CD14-positive monocyte (primary cell): Measurements from ENCODE around the gene ANAPC16. TPM values are rescaled to one million over a fixed set of nuclear protein-coding genes. Genes with fewer than 3 reads are reported as not detected.

Source experiments
- DNase-seq, 3 donors: peaks; one replicate each; pipeline ENCODE4 v3.0.0-alpha.2; 2011 to 2022
- H2AFZ ChIP-seq: 2 replicates; pipeline ENCODE4 v1.6.0; 2012; ENCODE audit warnings: mild to moderate bottlenecking, low read depth, low read length, inconsistent platforms; ENCODE audit not compliant: insufficient read depth, poor library complexity, severe bottlenecking
- H3K27ac ChIP-seq, 2 donors: 1 replicate in 1 of 2; 2 replicates in 1 of 2; pipeline ENCODE4 v1.5.1; 2012 to 2013; ENCODE audit warnings: low read length in 2 of 2, control low read depth in 1 of 2, inconsistent platforms in 1 of 2, low read depth in 1 of 2, mild to moderate bottlenecking in 1 of 2
- H3K27me3 ChIP-seq, 2 donors: one replicate each; pipeline versions ENCODE4 v1.6.0 to v1.6.1; 2011 to 2013; ENCODE audit warnings: low read length in 2 of 2; ENCODE audit not compliant: control insufficient read depth in 2 of 2, insufficient read depth in 2 of 2
- H3K36me3 ChIP-seq, 2 donors: replicated peaks in 1 of 2; 1 replicate in 1 of 2; 2 replicates in 1 of 2; pipeline versions ENCODE4 v1.5.1 to v1.6.1; 2012 to 2013; ENCODE audit warnings: low read length in 2 of 2, control low read depth in 1 of 2, inconsistent platforms in 1 of 2, mild to moderate bottlenecking in 1 of 2; ENCODE audit not compliant: insufficient read depth in 2 of 2, control insufficient read depth in 1 of 2
- H3K4me1 ChIP-seq, 2 donors: 1 replicate in 1 of 2; 2 replicates in 1 of 2; pipeline versions ENCODE4 v1.5.1 to v1.6.1; 2012 to 2013; ENCODE audit warnings: low read length in 2 of 2, control low read depth in 1 of 2, inconsistent platforms in 1 of 2, mild to moderate bottlenecking in 1 of 2, moderate library complexity in 1 of 2; ENCODE audit not compliant: insufficient read depth in 2 of 2, control insufficient read depth in 1 of 2
- H3K4me2 ChIP-seq: replicated peaks from 2 replicates; pipeline ENCODE3; 2012; ENCODE audit warnings: low read length, moderate library complexity, mild to moderate bottlenecking; ENCODE audit not compliant: poor library complexity, severe bottlenecking; ENCODE audit errors: extremely low read depth
- H3K4me3 ChIP-seq, 3 experiments: fragments of 200-600 bp in 1 of 3; sonication (generic) in 1 of 3; replicated peaks in 1 of 3; 1 replicate in 2 of 3; 2 replicates in 1 of 3; pipeline ENCODE4 v1.5.1; 2011 to 2013; ENCODE audit warnings: low read length in 3 of 3, mild to moderate bottlenecking in 3 of 3, control low read depth in 2 of 3, low read depth in 2 of 3, inconsistent platforms in 1 of 3, moderate library complexity in 1 of 3
- H3K79me2 ChIP-seq: 2 replicates; pipeline ENCODE4 v1.6.0; 2012; ENCODE audit warnings: mild to moderate bottlenecking, control low read depth, inconsistent platforms, low read length, moderate library complexity; ENCODE audit not compliant: insufficient read depth
- H3K9ac ChIP-seq: 2 replicates; pipeline ENCODE4 v1.6.0; 2017; ENCODE audit warnings: low read length, mild to moderate bottlenecking; ENCODE audit not compliant: insufficient read depth, poor library complexity, severe bottlenecking
- H3K9me3 ChIP-seq, 2 donors: replicated peaks in 1 of 2; 1 replicate in 1 of 2; 2 replicates in 1 of 2; pipeline versions ENCODE4 v1.5.1 to v1.6.1; 2012 to 2013; ENCODE audit warnings: low read length in 2 of 2, control low read depth in 1 of 2; ENCODE audit not compliant: control insufficient read depth in 1 of 2, insufficient read depth in 1 of 2
- H4K20me1 ChIP-seq: 2 replicates; pipeline ENCODE4 v1.6.0; 2012; ENCODE audit warnings: mild to moderate bottlenecking, low read length, control low read depth, moderate library complexity; ENCODE audit not compliant: insufficient read depth
- H3K27ac Mint-ChIP-seq, 7 donors: one replicate each; pipeline ENCODE4 v1.8.0; 2020; ENCODE audit warnings: mild to moderate bottlenecking in 7 of 7, mixed read lengths in 7 of 7, moderate library complexity in 6 of 7, inconsistent platforms in 2 of 7
- H3K27me3 Mint-ChIP-seq, 3 donors: one replicate each; pipeline ENCODE4 v1.8.0; 2021 to 2022; ENCODE audit warnings: low read depth in 3 of 3, mild to moderate bottlenecking in 3 of 3, mixed read lengths in 3 of 3, moderate library complexity in 3 of 3, inconsistent platforms in 1 of 3
- H3K36me3 Mint-ChIP-seq, 2 donors: one replicate each; pipeline ENCODE4 v1.8.0; 2020; ENCODE audit warnings: mixed read lengths in 2 of 2, inconsistent platforms in 1 of 2, mild to moderate bottlenecking in 1 of 2
- H3K4me1 Mint-ChIP-seq: one replicate; pipeline ENCODE4 v1.8.0; 2020; ENCODE audit warnings: mild to moderate bottlenecking, mixed read lengths
- H3K4me3 Mint-ChIP-seq, 2 donors: one replicate each; pipeline ENCODE4 v1.8.0; 2020; ENCODE audit warnings: mild to moderate bottlenecking in 2 of 2, mixed read lengths in 2 of 2, moderate library complexity in 1 of 2
- H3K9me3 Mint-ChIP-seq, 7 donors: one replicate each; pipeline ENCODE4 v1.8.0; 2020 to 2022; ENCODE audit warnings: mixed read lengths in 7 of 7, mild to moderate bottlenecking in 6 of 7, moderate library complexity in 6 of 7, inconsistent platforms in 2 of 7
- CTCF ChIP-seq: fragments of 200-600 bp; IDR thresholded peaks from one replicate; pipeline ENCODE4 v1.8.0; 2022; ENCODE audit warnings: antibody characterized with exemption, mild to moderate bottlenecking
- WGBS: methylation state at CpG from one replicate; pipeline ENCODE4 v1.1.5; 2013; ENCODE audit warnings: missing lambda C conversion rate; ENCODE audit not compliant: insufficient coverage; 5-methylcytosine and 5-hydroxymethylcytosine counted together
- intact Hi-C, 2 donors: fragments of 100-400 bp; cut with micrococcal nuclease; formaldehyde crosslinking; loops; one replicate each; pipeline versions ENCODE4 v1.15.0 to v1.15.1; 2023
- polyA plus RNA-seq, 3 donors: library from polyadenylated mRNA; depleted of rRNA in 1 of 3; unstranded in 2 of 3; stranded (reverse) in 1 of 3; fragments of 300-500 nt in 2 of 3; fragments of >200 nt in 1 of 3; fragmentation: Illumina TruSeq in 2 of 3; gene quantifications; 1 replicate in 2 of 3; 2 replicates in 1 of 3; pipeline ENCODE4 v1.2.3, GENCODE V29; 2012 to 2021

The ANAPC16 gene
- polyA plus RNA-seq, 3 donors: 65.5 to 167 (median 148) TPM

DNA sequence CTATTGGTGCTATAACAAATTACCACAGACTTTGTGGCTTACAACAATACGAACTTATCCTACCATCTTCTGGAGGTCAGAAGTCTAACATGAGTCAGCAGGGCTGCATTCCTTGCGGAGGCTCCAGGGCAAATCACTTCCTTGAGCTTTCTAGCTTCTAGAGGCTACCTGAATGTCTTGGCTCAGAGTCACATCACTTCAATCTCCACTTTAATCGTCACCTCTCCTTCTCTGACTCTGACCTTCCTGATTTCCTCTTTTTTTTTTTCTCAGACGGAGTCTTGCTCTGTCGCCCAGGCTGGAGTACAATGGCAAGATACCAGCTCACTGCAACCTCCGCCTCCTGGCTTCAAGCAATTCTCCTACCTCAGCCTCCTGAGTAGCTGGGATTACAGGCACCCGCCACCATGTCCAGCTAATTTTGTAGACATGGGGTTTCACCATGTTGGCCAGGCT, 44.6 kb upstream of the ANAPC16 start:
- Histone ChIP-seq H3K9me3 (no peaks in the 10 kb centered on the region), H3K9ac (no peak overlapping the region), H3K4me1 (peaks cover 20 to 27% of the 10 kb centered on the region in 2 donors), H4K20me1 (no peaks in the 10 kb centered on the region), H3K27ac (no peak overlapping the region), H3K27me3 (no peaks in the 10 kb centered on the region), H3K4me2 (no peak overlapping the region), H2AFZ (no peak overlapping the region), H3K36me3 (no peaks in the 10 kb centered on the region), H3K4me3 (no peak overlapping the region), H3K79me2 (no peaks in the 10 kb centered on the region)
- Mint-ChIP-seq H3K27ac (peak overlapping the region; percentile 2 to 75 (median 58)), H3K36me3 (peaks cover 11 to 15% of the 10 kb centered on the region in 2 donors), H3K27me3 (no peaks in the 10 kb centered on the region), H3K4me1 (peaks cover 18% of the 10 kb centered on the region), H3K4me3 (peak overlapping the region in 1 of 2 donors; percentile 7), H3K9me3 (peaks cover 0 to 2% (median 0%) of the 10 kb centered on the region in 7 donors)
- peak in 2 of 3 donors; percentile 4 to 18 for DNase-seq
- TF ChIP-seq CTCF: no peak
- 61% methylated on average over 5 of the region's 7 CpGs for WGBS
- intact Hi-C loops: no loop called here

DNA sequence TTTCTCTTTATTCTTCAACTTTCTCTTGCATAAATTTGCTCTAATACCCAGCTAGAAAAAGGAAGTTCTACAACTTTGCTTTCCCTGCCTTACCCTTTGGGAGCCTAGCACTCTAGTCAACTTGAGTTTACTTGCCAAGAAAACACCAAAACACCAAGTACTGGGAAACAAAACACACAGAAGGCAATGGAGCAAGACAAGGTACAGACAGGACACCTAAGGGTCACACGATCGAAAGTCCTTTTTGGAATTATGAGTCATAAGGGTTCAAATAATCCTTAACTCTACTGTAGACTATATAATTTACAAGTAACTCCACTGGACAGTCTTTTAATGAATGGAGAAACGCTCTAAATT, 42.6 kb upstream of the ANAPC16 start:
- Histone ChIP-seq H3K36me3 (peaks cover 0 to 9% of the 10 kb centered on the region in 2 donors), H3K27ac (peak overlapping the region in 1 of 2 donors; percentile 8), H3K79me2 (no peaks in the 10 kb centered on the region), H4K20me1 (no peaks in the 10 kb centered on the region), H3K9ac (no peak overlapping the region), H3K4me1 (peaks cover 20 to 27% of the 10 kb centered on the region in 2 donors), H3K27me3 (no peaks in the 10 kb centered on the region), H3K4me3 (no peak overlapping the region), H3K9me3 (no peaks in the 10 kb centered on the region), H2AFZ (no peak overlapping the region), H3K4me2 (no peak overlapping the region)
- Mint-ChIP-seq H3K27me3 (no peaks in the 10 kb centered on the region), H3K27ac (peak overlapping the region in 1 of 7 donors; percentile 57), H3K36me3 (peaks cover 11 to 19% of the 10 kb centered on the region in 2 donors), H3K4me3 (no peak overlapping the region), H3K9me3 (peaks cover 0 to 2% (median 0%) of the 10 kb centered on the region in 7 donors), H3K4me1 (peaks cover 18% of the 10 kb centered on the region)
- intact Hi-C loops: no loop called here
- no CpG with 5 or more reads among the region's 3 CpGs for WGBS
- TF ChIP-seq CTCF: no peak
- DNase-seq: no peak
